Measurements from ENCODE around the gene DIS3L2.

GRCh38 chr2:232000439-232000838, 38.9 kb downstream of the DIS3L2 start:
- no peak for TF ChIP-seq CTCF (IDR thresholded peaks at IDR 0.05)
- TF ChIP-seq EP300 (IDR thresholded peaks at IDR 0.05) = no peak
- no peak for TF ChIP-seq POLR2AphosphoS5 (IDR thresholded peaks at IDR 0.05)
- no peak for TF ChIP-seq POLR2A (IDR thresholded peaks at IDR 0.05)
